D721Med (cell line): ENCODE results near the gene DAB1.

Source experiments
- DNase-seq: peaks from one replicate; pipeline ENCODE4 v3.0.0; 2011; ENCODE audit warnings: low spot score; ENCODE audit not compliant: insufficient read length
- FAIRE-seq: peaks from 2 replicates; lab custom pipeline; 2011; peaks lifted over from hg19 to GRCh38; lab: Jason Lieb, UNC
- CTCF ChIP-seq: IDR thresholded peaks from 2 replicates; pipeline ENCODE4 v1.5.1; 2012; ENCODE audit warnings: mild to moderate bottlenecking, control low read depth; ENCODE audit not compliant: insufficient read depth; ENCODE audit errors: missing control alignments

DAB1 gene

GRCh38 chr1:57423656-57424211 is at the start of gene DAB1:
Gene DAB1 (minus strand): TSS chr1:57424060. CDS start chr1:57291030, 133,030 bp downstream.
- TF ChIP-seq CTCF, result no peak
- FAIRE-seq (no peak), DNase-seq (no peak)

- FAIRE-seq (no peak), DNase-seq (no peak)
- no peak for TF ChIP-seq CTCF
Measured at GRCh38 chr1:57473448-57473847, 49.6 kb upstream of the DAB1 start.

GRCh38 chr1:57471995-57472394 is 48.1 kb upstream of the DAB1 start:
- DNase-seq (no peak), FAIRE-seq (no peak)
- no peak for TF ChIP-seq CTCF

DNA sequence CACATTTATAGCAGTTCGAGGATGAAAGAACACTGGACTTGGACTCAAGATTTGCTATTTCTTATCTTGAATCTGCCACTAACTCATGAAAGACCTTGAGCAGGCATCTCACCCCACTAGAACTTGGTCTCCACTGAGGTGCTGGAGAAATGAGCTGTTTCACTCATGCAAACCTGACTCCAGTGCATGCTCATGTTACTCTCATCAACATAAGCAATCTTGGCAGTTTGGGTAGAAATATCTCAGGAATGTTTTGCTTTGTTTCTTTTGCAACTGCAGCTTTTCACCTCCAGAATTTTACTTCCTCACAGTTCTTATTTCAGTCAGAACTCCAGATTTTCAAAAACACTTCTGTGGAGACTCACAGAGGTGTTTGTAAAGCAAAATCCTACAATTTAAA is 46.2 kb upstream of the DAB1 start:
- DNase-seq (no peak), FAIRE-seq (no peak)
- TF ChIP-seq CTCF, result no peak

GRCh38 chr1:57468641-57469523 is 45.0 kb upstream of the DAB1 start:
- no peak for TF ChIP-seq CTCF
- FAIRE-seq, result no peak
- DNase-seq, result no peak

DNA sequence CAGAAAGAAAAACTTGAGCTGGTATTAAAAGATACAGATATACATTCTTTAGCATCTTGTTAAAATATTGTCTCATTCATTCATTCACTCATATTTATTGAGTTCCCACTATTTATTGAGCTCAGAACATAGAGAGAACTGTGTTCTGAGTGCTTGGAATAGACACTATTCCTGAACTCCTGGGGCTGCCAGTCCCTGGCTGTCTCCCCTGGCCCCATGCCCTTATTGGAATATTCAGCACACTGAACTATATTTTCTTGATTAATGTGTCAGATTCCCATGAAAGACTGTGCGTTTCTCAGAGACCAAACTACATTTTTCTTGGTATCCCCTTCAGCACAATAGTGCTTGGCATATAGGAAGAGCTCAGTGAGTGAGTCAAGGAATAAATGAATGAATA is 44.0 kb upstream of the DAB1 start:
- DNase-seq (no peak), FAIRE-seq (no peak)
- TF ChIP-seq CTCF, result no peak

DNA sequence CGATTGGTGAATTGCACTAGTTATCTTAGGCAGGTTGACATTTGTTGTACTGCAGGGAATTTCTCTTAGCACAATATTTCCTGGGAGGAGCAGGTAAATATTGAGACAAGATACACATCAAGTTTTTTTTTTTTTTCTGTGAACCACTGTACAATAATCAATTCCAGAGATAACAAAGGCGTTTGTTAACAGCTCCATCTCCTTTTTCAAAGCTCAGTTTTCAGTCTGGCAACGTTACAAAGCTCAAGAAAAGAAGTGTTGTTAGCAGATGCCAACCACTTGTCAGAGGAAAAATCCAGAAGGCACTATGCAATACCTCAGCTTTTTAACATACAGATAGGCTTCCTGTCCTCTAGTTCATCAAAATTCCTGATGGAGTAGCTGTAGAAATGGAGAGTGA is 40.9 kb upstream of the DAB1 start:
- no peak for DNase-seq
- no peak for FAIRE-seq
- no peak for TF ChIP-seq CTCF
